Measurements from ENCODE around the gene GLTP. TPM values are rescaled to one million over a fixed set of nuclear protein-coding genes. Genes with fewer than 3 reads are reported as not detected.
"Not testable (repeated sequence)": the region's sequence is repeated elsewhere in the genome, so short reads cannot be mapped to it uniquely, and the experiment has no call there.

The GLTP gene
- total RNA-seq, 2 donors from 2014 or later = 95.0 to 128 TPM

DNA sequence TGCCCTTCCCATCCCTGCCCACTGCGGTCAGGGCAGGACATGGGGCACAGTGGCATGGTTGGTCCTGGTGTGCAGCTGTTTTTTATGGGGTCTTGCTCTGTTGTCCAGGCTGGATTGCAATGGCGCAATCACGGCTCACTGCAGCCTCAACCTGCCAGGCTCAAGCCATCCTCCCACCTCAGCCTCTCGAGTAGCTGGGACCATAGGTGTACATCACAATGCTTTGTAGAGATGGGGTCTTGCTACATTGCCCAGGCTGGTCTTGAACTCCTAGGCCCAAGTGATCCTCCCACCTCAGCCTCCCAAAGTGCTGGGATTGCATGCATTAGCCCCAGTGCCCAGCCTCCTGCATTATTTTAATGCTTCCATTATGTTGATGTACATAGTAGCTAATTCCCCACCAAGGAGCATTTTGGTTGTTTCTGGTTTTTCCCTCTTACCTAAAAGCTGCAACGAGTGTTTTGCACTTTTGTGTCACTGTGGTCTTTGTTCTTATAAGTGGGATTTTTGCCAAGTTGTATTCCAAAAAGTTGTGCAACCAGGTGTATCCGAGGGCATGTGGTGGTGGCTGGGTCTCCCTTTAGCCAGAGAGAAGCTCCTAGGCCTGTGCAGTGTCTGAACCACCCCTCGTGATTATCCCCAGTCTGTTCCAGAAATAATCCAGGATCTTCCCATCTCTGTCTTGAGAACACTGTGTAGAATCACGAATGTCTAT, 30.1 kb upstream of the GLTP start:
- DNase-seq = no peak
- intact Hi-C loops (cut with DNase I, micrococcal nuclease) = no loop called here
- ATAC-seq = no peak

DNA sequence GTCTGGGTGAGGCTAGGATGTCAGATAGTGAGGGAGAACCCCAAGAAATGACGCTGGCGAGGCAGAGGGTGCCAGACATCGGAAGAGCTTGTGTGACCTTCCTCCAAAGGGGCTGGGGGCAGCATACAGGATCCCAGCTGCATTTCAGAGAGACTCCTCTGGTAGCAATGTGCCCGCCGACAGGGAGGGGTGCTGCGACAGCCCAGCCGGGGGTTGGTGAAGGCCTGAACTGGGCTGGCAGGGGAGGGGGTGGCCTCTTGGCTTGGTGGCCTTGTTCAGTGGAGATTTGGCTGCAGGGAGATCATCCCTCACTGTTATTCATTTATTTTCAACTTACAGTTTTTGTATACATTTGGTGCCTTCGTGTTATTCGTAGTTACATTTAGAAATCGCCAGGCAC, 25.0 kb upstream of the GLTP start:
- ATAC-seq (no peak), DNase-seq (no peak)
- intact Hi-C loops (cut with DNase I, micrococcal nuclease) = no loop called here

DNA sequence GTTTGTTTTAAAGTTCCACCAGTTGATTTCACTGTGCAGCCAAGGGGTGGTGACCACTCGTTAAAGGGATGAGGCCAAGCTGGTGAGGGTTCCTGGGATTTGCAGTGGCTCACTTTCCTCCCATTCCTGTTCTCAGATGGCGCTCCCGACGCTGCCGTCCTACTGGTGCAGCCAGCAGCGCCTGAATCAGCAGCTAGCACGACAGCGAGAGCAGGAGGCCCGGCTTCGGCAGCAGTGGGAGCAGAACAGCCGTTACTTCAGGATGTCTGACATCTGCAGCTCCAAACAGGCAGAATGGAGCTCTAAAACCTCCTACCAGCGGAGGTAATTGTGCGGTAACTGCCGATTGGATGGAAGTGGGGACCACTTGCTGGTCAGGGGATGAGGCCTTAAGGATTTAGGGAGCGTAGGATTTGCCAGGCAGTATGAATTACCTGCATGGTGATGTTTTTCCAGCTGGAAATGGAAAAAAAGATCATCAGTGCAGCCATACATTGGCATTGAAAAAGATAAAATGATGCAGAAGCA, 22.6 kb upstream of the GLTP start:
- intact Hi-C loops (cut with DNase I, micrococcal nuclease) = no loop called here
- no peak for DNase-seq
- ATAC-seq = no peak

DNA sequence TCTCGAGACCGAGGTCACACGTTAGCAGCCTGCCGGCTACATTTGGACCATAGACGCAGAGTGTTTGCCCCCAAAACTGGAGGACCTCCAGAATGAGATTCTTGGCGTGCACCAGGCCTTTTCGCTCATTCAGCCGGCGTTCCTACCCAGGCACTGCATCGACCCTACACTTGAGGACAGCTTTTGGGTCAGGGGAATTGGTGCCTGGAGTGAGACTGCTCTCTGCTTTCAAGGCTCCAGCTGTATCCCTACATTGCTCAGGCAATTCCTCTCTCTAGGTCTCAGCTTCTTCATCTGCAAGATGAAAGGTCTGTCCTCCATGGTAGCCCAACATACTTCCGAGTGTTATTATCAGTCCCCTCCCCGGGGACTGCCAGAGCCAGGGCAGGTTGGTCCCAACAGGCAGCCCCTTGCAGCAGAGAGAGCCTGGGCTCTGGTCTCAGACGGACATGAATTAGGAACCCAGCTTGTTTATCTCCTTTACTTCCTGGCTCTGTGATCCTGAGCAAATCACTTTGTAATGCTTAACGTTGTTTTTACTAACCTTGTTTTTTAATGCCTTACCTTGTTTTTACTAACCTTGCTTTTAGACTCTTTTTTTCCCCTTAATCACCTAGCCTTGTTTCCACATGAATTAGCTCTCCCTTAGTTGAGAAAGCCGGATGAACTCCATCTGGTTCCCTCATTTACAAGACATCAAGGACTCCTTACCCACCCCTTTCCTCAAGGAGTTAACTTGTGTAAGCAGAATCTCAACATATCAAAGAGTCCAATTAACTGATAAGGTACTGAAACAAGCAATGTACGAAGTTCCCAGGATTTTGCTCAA, 20.6 kb upstream of the GLTP start:
- DNase-seq (no peak), ATAC-seq (peak; percentile 34)
- intact Hi-C loops (cut with DNase I, micrococcal nuclease) = no loop called here

DNA sequence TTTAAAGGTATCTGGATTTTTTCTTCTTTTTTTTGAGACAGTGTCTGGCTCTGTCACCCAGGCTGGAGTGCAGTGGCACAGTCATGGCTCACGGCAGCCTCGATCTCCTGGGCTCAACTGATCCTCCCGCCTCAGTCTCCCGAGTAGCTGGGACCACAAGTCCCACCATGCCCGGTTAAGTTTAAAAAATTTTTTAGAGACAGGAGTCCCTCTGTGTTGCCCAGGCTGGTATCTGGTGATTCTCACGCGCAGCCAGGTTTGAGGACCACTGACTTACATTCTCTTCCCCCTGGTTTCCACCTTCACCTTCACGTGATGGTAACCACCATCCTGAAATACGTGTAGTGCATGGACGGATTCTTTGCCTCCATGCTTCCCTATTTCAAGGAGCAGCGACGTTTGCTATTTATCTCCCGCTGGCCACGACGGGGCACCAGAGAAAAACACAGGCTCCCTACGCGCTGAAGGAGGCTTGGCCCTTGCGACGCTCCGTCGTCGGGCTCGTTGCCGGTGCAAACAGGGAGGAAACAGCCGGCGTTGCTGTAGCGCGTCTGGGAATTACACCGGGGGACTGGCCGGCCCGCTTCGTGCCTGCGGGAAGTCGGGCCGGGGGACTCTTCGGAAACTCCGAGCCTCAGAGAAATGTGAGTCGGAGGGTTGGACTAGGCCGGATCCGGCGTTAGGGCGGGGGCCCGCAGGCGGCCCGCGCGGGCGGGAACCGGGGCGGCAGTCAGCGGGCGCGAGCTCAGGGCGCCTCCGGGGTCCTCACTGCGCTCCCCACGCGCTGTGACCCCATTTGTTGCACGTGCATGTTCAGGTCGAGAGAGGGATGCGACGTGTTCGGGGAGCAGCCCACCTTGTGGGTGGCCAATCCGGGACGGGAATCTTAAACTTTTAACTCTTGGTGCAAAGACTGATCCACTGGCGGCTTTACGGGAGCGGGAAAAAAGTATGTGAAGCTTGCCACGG, 19.7 kb upstream of the GLTP start, which contains the start of gene TCHP:
TSS of gene TCHP (plus strand) at position 492 of the 969 bp plus-strand sequence. CDS start 2,753 bp downstream, outside the sequence.
- intact Hi-C loops (cut with DNase I, micrococcal nuclease) = no loop called here
- ATAC-seq = peak; percentile 95
- peak; percentile 86 to 88 for DNase-seq

GRCh38 chr12:109899345-109899744, 19.0 kb upstream of the GLTP start:
- intact Hi-C loops (cut with DNase I, micrococcal nuclease); DNase-seq; ATAC-seq: not testable (repeated sequence)

DNA sequence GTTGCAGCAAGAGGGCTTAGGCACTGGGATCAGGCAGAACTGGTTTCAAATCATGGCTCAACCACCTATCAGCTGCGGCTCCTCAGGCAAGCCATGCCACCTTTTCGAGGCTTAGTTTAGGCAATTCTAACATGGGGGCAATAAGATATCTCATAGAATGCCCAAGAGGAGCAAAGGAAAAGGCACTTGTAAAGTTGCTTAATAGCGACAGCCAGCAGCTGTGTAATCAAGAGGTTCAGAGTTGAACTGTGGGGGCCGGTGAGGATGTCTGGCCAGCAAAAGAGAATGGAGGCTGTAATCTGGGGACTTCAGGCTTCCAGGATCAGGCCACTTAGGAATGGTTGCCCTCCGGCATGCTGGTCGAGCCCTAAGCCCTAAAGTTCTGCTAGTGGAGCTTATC, 16.7 kb upstream of the GLTP start:
- intact Hi-C loops (cut with DNase I, micrococcal nuclease) = no loop called here
- ATAC-seq = no peak
- DNase-seq = no peak

GRCh38 chr12:109896188-109896587, 15.8 kb upstream of the GLTP start:
- DNase-seq (no peak), ATAC-seq (no peak)
- intact Hi-C loops (cut with DNase I, micrococcal nuclease) = no loop called here

DNA sequence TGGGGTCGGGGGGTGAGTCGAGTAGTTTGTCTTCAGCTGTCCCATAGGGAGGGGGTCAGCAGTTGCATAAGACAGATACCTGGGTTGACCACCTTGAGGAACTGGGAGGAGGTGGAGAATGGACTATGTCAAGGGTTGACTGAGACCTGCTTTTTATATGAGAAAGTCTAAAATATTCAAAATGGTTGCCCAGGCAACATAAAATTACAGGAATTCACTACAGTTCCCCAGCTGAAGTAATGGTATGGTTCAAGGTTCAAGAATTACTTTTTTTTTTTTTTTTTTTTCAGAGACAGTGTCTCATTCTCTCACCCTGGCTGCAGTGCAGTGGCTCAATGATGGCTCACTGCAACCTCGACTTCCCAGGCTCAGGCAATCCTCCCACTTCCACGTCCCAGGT, 14.6 kb upstream of the GLTP start:
- ATAC-seq (no peak), DNase-seq (no peak)
- intact Hi-C loops (cut with DNase I, micrococcal nuclease) = no loop called here

GRCh38 chr12:109893261-109893995, 13.1 kb upstream of the GLTP start:
- intact Hi-C loops (cut with DNase I, micrococcal nuclease) = no loop called here
- ATAC-seq = no peak
- no peak for DNase-seq

GRCh38 chr12:109892748-109893147, 12.4 kb upstream of the GLTP start:
- intact Hi-C loops (cut with DNase I, micrococcal nuclease) = no loop called here
- ATAC-seq (no peak), DNase-seq (no peak)

GRCh38 chr12:109892165-109892715, 11.9 kb upstream of the GLTP start:
- intact Hi-C loops (cut with DNase I, micrococcal nuclease) = no loop called here
- ATAC-seq = no peak
- no peak for DNase-seq

- intact Hi-C loops (cut with DNase I, micrococcal nuclease); ATAC-seq; DNase-seq: not testable (repeated sequence)
Measured at GRCh38 chr12:109891731-109892130, 11.4 kb upstream of the GLTP start.

DNA sequence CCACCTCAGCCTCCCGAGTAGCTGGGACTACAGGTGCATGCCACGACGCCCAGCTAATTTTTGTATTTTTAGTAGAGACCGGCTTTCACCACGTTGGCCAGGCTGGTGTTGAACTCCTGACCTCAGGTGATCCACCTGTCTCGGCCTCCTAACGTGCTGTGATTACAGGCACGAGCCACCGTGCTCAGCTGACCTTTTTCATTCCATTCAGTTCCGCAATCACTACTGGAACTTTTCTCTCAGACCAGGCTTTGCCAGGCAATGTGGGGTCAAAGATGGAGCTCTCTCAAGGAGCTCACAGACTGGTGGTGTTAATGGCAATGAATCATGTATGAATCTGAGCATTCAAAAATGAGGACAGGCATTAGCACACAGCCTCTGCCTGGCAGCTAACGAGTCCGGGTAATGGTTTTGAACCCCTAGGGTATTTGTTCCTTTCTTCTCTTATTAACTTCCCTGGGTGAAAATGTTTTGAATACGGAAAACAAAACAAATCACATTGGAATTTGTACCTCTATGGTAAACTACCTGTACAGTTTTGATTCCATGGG, 10.4 kb upstream of the GLTP start:
- ATAC-seq (no peak), DNase-seq (no peak)
- intact Hi-C loops (cut with DNase I, micrococcal nuclease) = no loop called here

GRCh38 chr12:109888179-109889020, 8.1 kb upstream of the GLTP start:
- intact Hi-C loops (cut with DNase I, micrococcal nuclease) = no loop called here

GRCh38 chr12:109885616-109886015, 5.3 kb upstream of the GLTP start:
- peak; percentile 70 for ATAC-seq
- intact Hi-C loops (cut with DNase I, micrococcal nuclease) = no loop called here
- DNase-seq = no peak

More at GRCh38 chr12:109888179-109889020, 8.1 kb upstream of the GLTP start:
- ATAC-seq = peak; percentile 34
- no peak for DNase-seq

DNA sequence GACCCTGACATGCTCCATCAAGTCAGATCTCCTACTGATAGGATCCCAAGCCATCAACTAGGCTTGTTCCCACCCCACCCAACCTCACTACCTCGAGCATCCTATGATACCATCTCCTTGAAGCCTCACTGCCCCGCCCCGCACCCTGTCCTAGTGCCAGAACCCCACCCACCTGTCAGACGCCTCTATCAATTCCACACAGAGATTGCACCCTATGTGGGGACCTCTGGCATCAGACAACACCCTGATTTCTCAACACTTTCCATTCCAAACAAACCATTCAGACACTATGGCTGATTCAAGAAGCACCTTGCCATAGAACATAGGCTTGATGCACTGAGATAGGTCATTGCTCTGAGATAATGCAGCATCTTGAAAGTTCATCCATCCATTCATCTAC, 3.1 kb upstream of the GLTP start:
- intact Hi-C loops (cut with DNase I, micrococcal nuclease) = no loop called here
- DNase-seq = no peak
- ATAC-seq = no peak

Data from left colon (tissue), 2 donors.